H9 (cell line): ENCODE measurements around the gene TCF7L1. TPM values are rescaled to one million over a fixed set of nuclear protein-coding genes. Genes with fewer than 3 reads are reported as not detected.
A peak's percentile ranks its signal among the peaks of the same experiment; 100 is the strongest.

Experiments
- DNase-seq: peaks from one replicate; pipeline ENCODE4 v3.0.0-alpha.2; 2017
- H2AFZ ChIP-seq: one replicate; pipeline ENCODE4 v1.6.1; 2013; ENCODE audit warnings: mild to moderate bottlenecking, low read length, control low read depth, moderate library complexity
- H2AK5ac ChIP-seq: 2 replicates; pipeline ENCODE4 v1.6.1; 2013; ENCODE audit warnings: low read length, control low read depth, mixed read lengths; ENCODE audit not compliant: insufficient read length
- H2BK120ac ChIP-seq: one replicate; pipeline ENCODE4 v1.6.1; 2013; ENCODE audit warnings: low read depth, mild to moderate bottlenecking, low read length, control low read depth, inconsistent platforms; ENCODE audit not compliant: poor library complexity, severe bottlenecking
- H2BK12ac ChIP-seq: 2 replicates; pipeline ENCODE4 v1.6.1; 2013; ENCODE audit warnings: low read length, control low read depth, mixed read lengths, low read depth; ENCODE audit not compliant: insufficient read length
- H2BK15ac ChIP-seq: 2 replicates; pipeline ENCODE4 v1.6.1; 2013; ENCODE audit warnings: low read depth, low read length, control low read depth
- H2BK20ac ChIP-seq: one replicate; pipeline ENCODE4 v1.6.1; 2013; ENCODE audit warnings: low read depth, mild to moderate bottlenecking, low read length, control low read depth, inconsistent platforms; ENCODE audit not compliant: poor library complexity, severe bottlenecking
- H2BK5ac ChIP-seq: 2 replicates; pipeline ENCODE4 v1.6.1; 2013; ENCODE audit warnings: low read length, control low read depth, mixed read lengths; ENCODE audit not compliant: insufficient read length
- H3K14ac ChIP-seq: 2 replicates; pipeline ENCODE4 v1.6.1; 2013; ENCODE audit warnings: low read length, control low read depth; ENCODE audit not compliant: insufficient read depth
- H3K18ac ChIP-seq: 2 replicates; pipeline ENCODE4 v1.6.1; 2013; ENCODE audit warnings: low read depth, mild to moderate bottlenecking, mixed read lengths, low read length, control low read depth; ENCODE audit not compliant: insufficient read length
- H3K23ac ChIP-seq: 2 replicates; pipeline ENCODE4 v1.6.1; 2013; ENCODE audit warnings: low read length, control low read depth, mixed read lengths, low read depth; ENCODE audit not compliant: insufficient read length
- H3K23me2 ChIP-seq: 2 replicates; pipeline ENCODE4 v1.6.1; 2013; ENCODE audit warnings: low read depth, mild to moderate bottlenecking, mixed read lengths, low read length, control low read depth; ENCODE audit not compliant: insufficient read length, poor library complexity, severe bottlenecking
- H3K27ac ChIP-seq: 2 replicates; pipeline ENCODE4 v1.5.1; 2013; ENCODE audit warnings: low read length, control low read depth, mixed read lengths, low read depth; ENCODE audit not compliant: insufficient read length
- H3K27me3 ChIP-seq: 2 replicates; pipeline ENCODE4 v1.6.1; 2013; ENCODE audit warnings: low read length, control low read depth, inconsistent platforms; ENCODE audit not compliant: insufficient read depth
- H3K4ac ChIP-seq: 2 replicates; pipeline ENCODE4 v1.6.1; 2013; ENCODE audit warnings: low read depth, mild to moderate bottlenecking, control low read depth, inconsistent platforms, low read length, moderate library complexity
- H3K4me1 ChIP-seq: 2 replicates; pipeline ENCODE4 v1.6.1; 2013; ENCODE audit warnings: low read length, control low read depth, inconsistent platforms; ENCODE audit not compliant: insufficient read depth
- H3K4me2 ChIP-seq: 2 replicates; pipeline ENCODE4 v1.6.1; 2013; ENCODE audit warnings: low read length, control low read depth, mixed read lengths; ENCODE audit not compliant: insufficient read length, insufficient read depth
- H3K56ac ChIP-seq: 2 replicates; pipeline ENCODE4 v1.6.1; 2013; ENCODE audit warnings: low read depth, mild to moderate bottlenecking, mixed read lengths, low read length, control low read depth; ENCODE audit not compliant: insufficient read length
- H3K79me1 ChIP-seq: 2 replicates; pipeline ENCODE4 v1.6.1; 2013; ENCODE audit warnings: low read depth, mild to moderate bottlenecking, moderate library complexity, low read length, control low read depth, inconsistent platforms; ENCODE audit not compliant: insufficient read depth, poor library complexity, severe bottlenecking
- H3K79me2 ChIP-seq: 2 replicates; pipeline ENCODE4 v1.6.1; 2013; ENCODE audit warnings: low read length, control low read depth, inconsistent platforms; ENCODE audit not compliant: insufficient read depth
- H3K9ac ChIP-seq: 2 replicates; pipeline ENCODE4 v1.6.1; 2013; ENCODE audit warnings: low read length, control low read depth, mixed read lengths; ENCODE audit not compliant: insufficient read length; ENCODE audit errors: extremely low read depth
- H3K9me3 ChIP-seq: one replicate; pipeline ENCODE4 v1.6.1; 2013; ENCODE audit warnings: low read depth, low read length, inconsistent platforms; ENCODE audit not compliant: control insufficient read depth
- H3T11ph ChIP-seq: one replicate; pipeline ENCODE4 v1.6.1; 2013; ENCODE audit warnings: mild to moderate bottlenecking, low read length, control low read depth, inconsistent platforms
- H4K20me1 ChIP-seq: one replicate; pipeline ENCODE4 v1.6.1; 2013; ENCODE audit not compliant: control insufficient read depth, insufficient read length, insufficient read depth
- H4K5ac ChIP-seq: 2 replicates; pipeline ENCODE4 v1.6.1; 2013; ENCODE audit warnings: low read depth, mild to moderate bottlenecking, mixed read lengths, low read length, control low read depth; ENCODE audit not compliant: insufficient read length
- H4K8ac ChIP-seq: replicated peaks from 2 replicates; pipeline ENCODE4 v1.6.1; 2013; ENCODE audit warnings: low read length, control low read depth, mixed read lengths, low read depth; ENCODE audit not compliant: insufficient read length
- H4K91ac ChIP-seq: 2 replicates; pipeline ENCODE4 v1.6.1; 2013; ENCODE audit warnings: low read depth, mild to moderate bottlenecking, moderate library complexity, mixed read lengths, low read length, control low read depth; ENCODE audit not compliant: insufficient read length
- H3K27ac Mint-ChIP-seq, 3 experiments: 2 replicates in 2 of 3; 3 replicates in 1 of 3; pipeline ENCODE4 v1.8.0; 2020 to 2021; ENCODE audit warnings: mixed read lengths in 3 of 3, mild to moderate bottlenecking in 1 of 3, moderate library complexity in 1 of 3
- H3K27me3 Mint-ChIP-seq: 2 replicates; pipeline ENCODE4 v1.8.0; 2021; ENCODE audit warnings: low read depth, mild to moderate bottlenecking, moderate library complexity, mixed read lengths
- H3K36me3 Mint-ChIP-seq, 3 experiments: 2 replicates in 2 of 3; 3 replicates in 1 of 3; pipeline ENCODE4 v1.8.0; 2020 to 2021; ENCODE audit warnings: low read depth in 3 of 3, mixed read lengths in 3 of 3; ENCODE audit not compliant: insufficient read depth in 1 of 3
- H3K4me1 Mint-ChIP-seq, 2 experiments: 2 replicates each; pipeline ENCODE4 v1.8.0; 2020; ENCODE audit warnings: mixed read lengths in 2 of 2
- H3K4me3 Mint-ChIP-seq, 2 experiments: 2 replicates in 1 of 2; 3 replicates in 1 of 2; pipeline ENCODE4 v1.8.0; 2020 to 2021; ENCODE audit warnings: mild to moderate bottlenecking in 2 of 2, mixed read lengths in 2 of 2, moderate library complexity in 1 of 2
- H3K9me3 Mint-ChIP-seq, 2 experiments: 2 replicates in 1 of 2; 3 replicates in 1 of 2; pipeline ENCODE4 v1.8.0; 2020; ENCODE audit warnings: mild to moderate bottlenecking in 2 of 2, mixed read lengths in 2 of 2, moderate library complexity in 1 of 2
- WGBS: extraction: QIAGEN DNeasy Blood & Tissue Kit; methylation state at CpG from one replicate; pipeline ENCODE4 v1.1.7; 2013; ENCODE audit warnings: missing lambda C conversion rate, low lambda C conversion rate, mixed read lengths; ENCODE audit not compliant: insufficient read length; ENCODE audit errors: extremely low coverage; 5-methylcytosine and 5-hydroxymethylcytosine counted together
- total RNA-seq: library from RNA; stranded (reverse); gene quantifications from 2 replicates; pipeline ENCODE4 v1.2.1, GENCODE V29; 2021
- TF ChIP-seq, protein P1 (sequence below): fragments of 200-600 bp; sonication (generic); conservative IDR thresholded peaks from 3 replicates; pipeline ENCODE4 v1.8.0; 2021; ENCODE audit warnings: antibody characterized with exemption, mild to moderate bottlenecking

Gene TCF7L1
- total RNA-seq, 1 experiment from 2014 or later, result 112 TPM

- no peak overlapping the region for H2BK12ac ChIP-seq
- no peaks in the 10 kb centered on the region for H3K27me3 ChIP-seq
- H3K27me3 Mint-ChIP-seq, result peaks cover 1% of the 10 kb centered on the region; the same call in 1 of the 2 replicates
- TF ChIP-seq, protein P1, sequence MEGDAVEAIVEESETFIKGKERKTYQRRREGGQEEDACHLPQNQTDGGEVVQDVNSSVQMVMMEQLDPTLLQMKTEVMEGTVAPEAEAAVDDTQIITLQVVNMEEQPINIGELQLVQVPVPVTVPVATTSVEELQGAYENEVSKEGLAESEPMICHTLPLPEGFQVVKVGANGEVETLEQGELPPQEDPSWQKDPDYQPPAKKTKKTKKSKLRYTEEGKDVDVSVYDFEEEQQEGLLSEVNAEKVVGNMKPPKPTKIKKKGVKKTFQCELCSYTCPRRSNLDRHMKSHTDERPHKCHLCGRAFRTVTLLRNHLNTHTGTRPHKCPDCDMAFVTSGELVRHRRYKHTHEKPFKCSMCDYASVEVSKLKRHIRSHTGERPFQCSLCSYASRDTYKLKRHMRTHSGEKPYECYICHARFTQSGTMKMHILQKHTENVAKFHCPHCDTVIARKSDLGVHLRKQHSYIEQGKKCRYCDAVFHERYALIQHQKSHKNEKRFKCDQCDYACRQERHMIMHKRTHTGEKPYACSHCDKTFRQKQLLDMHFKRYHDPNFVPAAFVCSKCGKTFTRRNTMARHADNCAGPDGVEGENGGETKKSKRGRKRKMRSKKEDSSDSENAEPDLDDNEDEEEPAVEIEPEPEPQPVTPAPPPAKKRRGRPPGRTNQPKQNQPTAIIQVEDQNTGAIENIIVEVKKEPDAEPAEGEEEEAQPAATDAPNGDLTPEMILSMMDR, result no peak
- H2AK5ac ChIP-seq, result no peak overlapping the region
- H3K27ac ChIP-seq, result peak overlapping the region; percentile 54
- H3K4me1 Mint-ChIP-seq, result peaks cover 80 to 87% of the 10 kb centered on the region in 2 experiments
- no peak overlapping the region for H4K8ac ChIP-seq
- no peak overlapping the region for H3K23ac ChIP-seq
- no peak overlapping the region for H2BK5ac ChIP-seq
- H3K18ac ChIP-seq, result peak overlapping the region; percentile 54
- peak overlapping the region; percentile 43 for H3K4me2 ChIP-seq
- DNase-seq, result no peak
- no peak overlapping the region for H3T11ph ChIP-seq
- peaks cover 8% of the 10 kb centered on the region for H3K23me2 ChIP-seq
- H4K20me1 ChIP-seq, result peaks cover 3% of the 10 kb centered on the region
- no peaks in the 10 kb centered on the region for H3K9me3 ChIP-seq
- peak overlapping the region; percentile 97 to 99 (median 99); a peak in 6 of 7 replicates for H3K27ac Mint-ChIP-seq
- peaks cover 6 to 20% (median 15%) of the 10 kb centered on the region in 3 experiments for H3K36me3 Mint-ChIP-seq
- no peak overlapping the region for H3K14ac ChIP-seq
- no peak overlapping the region for H3K4ac ChIP-seq
- no peak overlapping the region for H4K91ac ChIP-seq
- H3K79me2 ChIP-seq, result peaks cover 22% of the 10 kb centered on the region
- no peak overlapping the region for H3K56ac ChIP-seq
- no peak overlapping the region for H2BK20ac ChIP-seq
- H3K4me1 ChIP-seq, result peaks cover 37% of the 10 kb centered on the region
- no peaks in the 10 kb centered on the region for H3K79me1 ChIP-seq
- H2BK15ac ChIP-seq, result no peak overlapping the region
- no peak overlapping the region for H4K5ac ChIP-seq
- no peak overlapping the region for H2AFZ ChIP-seq
- WGBS, result no CpG with 5 or more reads among the region's 8 CpGs
- H3K9ac ChIP-seq, result no peak overlapping the region
- peaks cover 0 to 2% of the 10 kb centered on the region in 2 experiments; a peak in 1 of 5 replicates for H3K9me3 Mint-ChIP-seq
- H3K4me3 Mint-ChIP-seq, result peak overlapping the region; percentile 44 to 72
- no peak overlapping the region for H2BK120ac ChIP-seq
Measured at GRCh38 chr2:85238607-85239006, 105.4 kb downstream of the TCF7L1 start.
